ENCODE results near the gene MEGF11.
"Not testable (repeated sequence)": the region's sequence is repeated elsewhere in the genome, so short reads cannot be mapped to it uniquely, and the experiment has no call there.

Gene MEGF11

GRCh38 chr15:65907661-65908060 is 345.9 kb downstream of the MEGF11 start:
- no peak for DNase-seq

DNA sequence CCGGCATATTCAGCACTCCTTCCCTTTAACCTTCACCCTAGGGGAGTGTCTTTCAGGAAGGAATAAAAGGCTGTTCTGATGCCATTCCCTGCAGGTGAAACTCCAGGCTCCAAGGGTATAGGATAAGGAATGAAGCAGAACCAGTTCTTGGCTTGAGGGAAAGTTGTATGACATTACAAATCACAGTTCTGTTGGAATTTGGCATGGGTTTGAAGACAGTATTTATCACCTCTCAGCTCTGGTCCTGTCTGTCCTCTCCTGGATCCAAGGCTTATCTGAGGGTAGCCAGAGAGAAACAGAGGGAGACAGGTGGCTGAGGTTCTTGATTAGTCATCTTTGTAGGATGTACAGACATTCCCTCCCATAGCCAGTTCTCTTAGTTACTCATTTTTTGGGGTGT is 347.2 kb downstream of the MEGF11 start:
- DNase-seq: no peak

DNA sequence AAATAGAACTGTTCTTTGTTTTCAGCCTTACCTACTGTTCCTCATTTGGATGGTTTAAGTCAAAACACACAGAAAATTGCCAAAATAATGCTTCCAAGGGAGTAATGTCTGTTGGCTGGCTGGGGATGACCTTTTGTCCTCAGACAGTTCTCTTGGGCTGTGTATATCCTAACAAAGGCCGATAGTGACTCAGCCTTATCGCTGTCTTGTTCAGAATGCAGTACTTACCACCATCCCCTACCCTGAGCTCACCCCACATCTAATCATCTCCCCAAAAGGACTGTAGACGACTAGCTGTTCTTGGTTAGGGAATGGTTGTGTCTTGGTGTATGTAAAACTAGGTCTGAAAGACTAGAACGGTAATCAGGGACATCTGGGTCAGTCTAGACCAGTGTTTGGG is 349.2 kb downstream of the MEGF11 start:
- no peak for DNase-seq

DNA sequence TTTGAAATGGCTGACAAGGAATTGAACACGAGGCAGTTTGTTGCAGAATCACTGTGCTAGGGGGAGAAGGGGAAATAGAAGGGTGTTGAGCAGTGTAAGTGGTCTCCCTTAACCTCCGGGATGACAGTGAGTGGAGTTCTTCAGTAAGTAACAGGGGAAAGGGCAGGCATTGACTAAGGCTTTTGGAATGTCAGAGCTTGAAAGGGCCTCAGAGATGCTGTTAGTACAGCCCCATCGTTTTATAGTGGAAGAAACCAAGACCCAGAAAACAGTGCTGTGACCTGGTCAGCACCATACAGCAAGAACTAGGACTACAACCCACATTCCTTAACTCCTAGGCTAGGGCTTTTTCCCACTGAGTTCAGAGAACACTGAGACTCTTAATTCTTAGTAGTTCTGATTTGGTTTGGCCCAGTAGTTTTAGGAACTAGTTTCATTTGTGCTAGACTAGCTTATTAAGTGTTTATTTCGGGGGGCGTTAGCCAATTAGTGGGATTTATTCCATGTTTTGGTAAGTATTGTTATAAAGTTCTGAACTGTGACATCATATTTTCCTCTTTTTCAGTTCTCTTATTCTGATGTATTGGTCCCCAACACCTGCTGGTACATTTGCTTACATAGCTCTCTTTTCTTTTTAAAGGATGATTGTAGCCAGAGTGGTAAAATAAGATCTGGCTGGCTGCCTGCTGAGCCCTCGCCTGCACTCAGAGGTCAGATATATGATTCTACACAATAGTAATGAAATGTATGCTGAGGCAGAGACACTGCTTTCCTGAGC is 350.1 kb downstream of the MEGF11 start:
- DNase-seq: no peak

DNA sequence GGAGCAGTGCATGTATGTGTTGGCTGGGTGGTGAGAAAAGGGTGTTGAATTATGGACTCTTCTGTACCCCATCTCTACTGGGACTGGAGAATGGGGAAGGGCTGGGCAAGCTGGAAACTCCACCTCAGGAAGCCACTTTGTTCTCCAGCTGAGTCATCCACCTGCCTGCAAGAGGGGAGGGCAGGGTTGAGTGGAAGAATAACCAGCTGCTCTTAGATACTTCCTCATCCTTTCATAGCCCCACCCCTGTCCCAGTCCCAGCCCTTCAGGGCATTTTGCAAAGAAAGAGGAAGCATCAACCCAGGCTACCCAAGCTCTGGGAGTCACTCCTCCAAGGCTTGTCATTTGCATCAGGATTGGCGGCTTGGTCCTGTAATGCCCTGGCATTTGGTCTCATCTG is 351.2 kb downstream of the MEGF11 start:
- peak; percentile 55 for DNase-seq

- no peak for DNase-seq
Observed at GRCh38 chr15:65901836-65902235, 351.7 kb downstream of the MEGF11 start.

DNA sequence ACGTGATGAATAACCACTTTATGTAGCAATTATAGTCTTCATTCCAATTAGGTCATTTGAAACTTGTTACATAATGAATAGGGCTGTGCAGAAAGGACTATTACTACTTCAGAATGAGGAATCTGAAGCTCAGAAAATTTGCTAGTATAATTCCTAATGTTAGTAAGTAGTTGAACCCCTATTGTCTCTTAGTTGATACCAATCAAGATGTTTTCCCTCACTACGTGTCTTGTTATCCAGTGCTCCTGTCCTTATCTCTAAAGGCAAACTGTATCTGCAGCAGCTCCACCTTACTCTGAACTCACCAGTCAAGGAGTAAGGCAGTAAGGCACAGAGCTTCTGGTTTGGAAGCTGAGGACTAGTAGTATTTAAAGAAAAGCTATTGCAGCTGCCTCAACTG is 352.2 kb downstream of the MEGF11 start:
- no peak for DNase-seq

GRCh38 chr15:65900488-65900887 is 353.1 kb downstream of the MEGF11 start:
- no peak for DNase-seq

DNA sequence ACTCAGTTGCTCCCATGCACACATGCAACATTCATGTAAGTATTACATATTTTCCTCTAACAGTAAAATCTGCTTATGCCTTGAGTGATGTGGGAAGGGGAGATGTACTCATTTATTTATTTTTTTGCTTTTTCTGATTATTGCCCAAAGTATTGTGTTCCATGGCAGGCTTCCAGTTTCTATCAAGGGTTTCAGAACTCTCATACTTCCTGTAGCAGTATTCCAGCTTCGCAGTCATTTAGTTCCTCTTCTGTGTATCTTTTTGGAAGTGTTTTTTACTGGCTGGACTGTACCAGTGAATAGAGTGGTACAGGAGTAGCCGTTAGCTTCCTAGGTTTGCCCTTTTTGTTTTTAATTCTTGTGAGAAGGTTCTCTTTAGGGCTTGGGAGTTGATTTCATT is 357.3 kb downstream of the MEGF11 start:
- DNase-seq: no peak

- DNase-seq: no peak
Observed at GRCh38 chr15:65893060-65893459, 360.5 kb downstream of the MEGF11 start.

DNA sequence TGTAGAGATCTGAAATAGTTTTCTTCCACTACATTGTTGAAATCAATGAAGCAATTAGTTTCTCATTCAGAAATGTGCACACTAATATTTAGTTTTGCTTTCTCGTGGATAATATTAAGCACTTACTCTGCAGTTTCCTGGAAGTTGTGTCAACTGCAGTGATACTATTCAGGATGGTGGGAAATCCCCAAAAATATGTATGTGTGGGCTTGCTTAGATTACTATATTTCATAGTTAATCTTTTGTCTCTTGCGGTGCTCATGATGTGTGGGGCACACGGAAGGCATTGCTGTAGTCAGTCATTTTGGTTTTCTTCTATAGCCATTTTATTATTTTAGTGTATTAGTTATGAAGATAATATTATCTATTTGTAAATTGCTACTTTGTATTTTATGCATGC is 364.6 kb downstream of the MEGF11 start:
- DNase-seq: no peak

DNA sequence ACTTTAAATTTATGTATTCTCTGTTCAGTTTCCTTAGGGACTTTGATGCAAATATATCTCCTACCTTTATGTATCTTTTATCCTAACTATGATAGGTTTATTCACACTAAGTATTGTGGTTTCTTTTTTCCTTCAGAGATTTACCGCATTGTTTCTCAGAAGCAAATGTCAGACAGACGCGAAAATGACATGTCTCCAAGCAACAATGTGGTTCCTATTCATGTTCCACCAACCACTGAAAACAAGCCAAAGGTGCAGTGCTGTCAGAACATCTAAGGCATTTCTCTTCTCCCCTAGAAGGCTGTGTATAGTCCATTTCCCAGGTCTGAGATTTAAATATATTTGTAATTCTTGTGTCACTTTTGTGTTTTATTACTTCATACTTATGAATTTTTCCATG is 366.0 kb downstream of the MEGF11 start:
- DNase-seq: no peak

- DNase-seq: no peak
Observed at GRCh38 chr15:65885668-65886218, 367.8 kb downstream of the MEGF11 start.

GRCh38 chr15:65884511-65884910 is 369.0 kb downstream of the MEGF11 start:
- no peak for DNase-seq

- DNase-seq: no peak
Observed at GRCh38 chr15:65883571-65883970, 370.0 kb downstream of the MEGF11 start.

DNA sequence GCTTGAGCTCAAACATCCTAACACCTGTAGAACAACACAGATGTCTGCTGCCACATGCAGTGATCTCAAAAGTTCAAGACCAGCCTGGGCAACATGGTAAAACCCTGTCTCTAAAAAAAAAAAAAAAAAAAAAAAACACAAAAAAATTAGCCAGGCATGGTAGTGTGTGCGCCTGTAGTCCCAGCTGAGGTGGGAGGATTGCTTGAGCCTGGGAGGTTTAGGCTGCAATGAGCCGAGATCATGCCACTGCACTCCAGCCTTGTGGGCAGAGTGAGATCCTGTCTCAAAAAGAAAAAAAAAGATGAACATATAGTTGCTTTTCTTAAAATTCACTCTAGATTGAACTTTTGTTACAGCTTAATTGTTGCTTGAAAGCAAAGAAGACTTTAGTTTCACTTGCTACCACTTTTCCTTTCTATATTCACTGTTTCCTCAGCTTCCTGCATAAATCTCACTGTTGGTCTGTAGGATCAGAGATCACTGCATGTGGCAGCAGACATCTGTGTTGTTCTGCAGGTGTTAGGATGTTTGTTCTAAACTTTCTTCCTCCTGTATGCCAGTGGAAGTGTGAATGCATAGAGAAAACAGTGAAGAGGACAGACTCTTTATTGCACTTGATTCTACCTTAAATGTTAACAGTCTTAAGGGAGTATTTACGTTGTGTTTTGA is 371.6 kb downstream of the MEGF11 start:
- no peak for DNase-seq

DNA sequence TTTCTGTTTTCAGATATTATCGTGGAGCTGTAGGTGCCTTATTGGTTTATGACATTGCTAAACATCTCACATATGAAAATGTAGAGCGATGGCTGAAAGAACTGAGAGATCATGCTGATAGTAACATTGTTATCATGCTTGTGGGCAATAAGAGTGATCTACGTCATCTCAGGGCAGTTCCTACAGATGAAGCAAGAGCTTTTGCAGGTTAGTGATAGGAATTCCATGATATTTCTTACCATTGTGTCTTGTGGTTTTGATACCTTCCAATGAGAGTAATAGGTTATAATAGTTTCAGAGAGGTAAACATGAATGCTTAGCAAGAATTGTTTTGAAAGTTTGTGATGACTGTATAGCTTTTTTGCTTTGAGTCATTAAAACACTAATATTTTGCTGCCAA is 375.8 kb downstream of the MEGF11 start:
- DNase-seq: no peak

DNA sequence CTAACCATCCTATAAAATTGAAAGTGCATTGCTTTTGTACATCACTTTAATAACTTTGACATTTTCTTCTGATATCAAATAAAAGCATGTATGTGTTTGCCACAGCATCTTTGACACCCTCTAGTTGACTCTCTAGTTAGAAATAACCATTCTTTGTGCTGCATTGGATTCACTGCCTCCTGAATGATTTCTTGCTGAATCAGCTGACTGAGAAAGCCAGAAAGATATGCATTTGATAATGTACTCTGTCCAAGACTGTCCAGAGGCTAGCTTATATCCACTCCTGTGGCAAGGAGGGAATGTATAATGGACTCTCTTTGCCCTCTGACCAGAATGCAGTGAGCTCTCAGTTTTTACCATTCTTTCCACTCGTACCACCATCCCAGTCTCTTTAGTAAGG is 378.1 kb downstream of the MEGF11 start:
- no peak for DNase-seq

DNA sequence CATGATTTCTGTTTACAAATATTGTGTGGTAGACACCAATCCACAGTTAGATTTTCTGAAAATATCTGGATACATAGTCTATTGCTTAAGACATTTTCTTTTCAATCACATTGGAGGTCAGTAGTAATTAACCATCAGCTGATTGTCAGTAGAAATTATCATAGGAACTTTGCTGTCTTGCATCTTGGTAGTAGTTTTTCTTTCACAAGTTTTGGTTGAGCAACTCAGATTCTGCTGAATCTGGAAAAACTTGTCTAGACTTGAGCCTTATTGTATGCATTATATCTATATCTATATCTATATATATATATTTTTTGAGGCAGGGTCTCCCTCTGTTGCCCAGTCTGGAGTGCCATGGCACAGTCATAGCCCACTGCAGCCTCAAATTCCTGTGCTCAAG is 380.3 kb downstream of the MEGF11 start:
- no peak for DNase-seq

DNA sequence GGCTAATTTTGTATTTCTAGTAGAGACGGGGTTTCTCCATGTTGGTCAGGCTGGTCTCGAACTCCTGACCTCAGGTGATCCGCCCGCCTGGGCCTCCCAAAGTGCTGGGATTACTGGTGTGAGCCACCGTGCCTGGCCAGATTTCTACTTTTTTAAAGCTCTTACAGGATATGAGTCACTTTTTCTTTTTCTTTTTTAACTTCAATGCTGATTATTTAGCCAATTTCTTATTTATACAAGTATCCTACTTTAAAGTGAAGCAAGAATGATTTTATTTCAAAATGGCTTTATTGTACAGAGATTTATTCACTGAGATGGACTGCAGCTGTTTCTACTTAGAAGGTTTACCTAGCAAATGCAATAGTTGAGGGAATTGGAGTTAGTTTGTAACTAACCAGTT is 381.0 kb downstream of the MEGF11 start:
- not testable (repeated sequence) for DNase-seq

- DNase-seq: not testable (repeated sequence)
Observed at GRCh38 chr15:65871886-65872285, 381.7 kb downstream of the MEGF11 start.

GRCh38 chr15:65870889-65871533 is 382.5 kb downstream of the MEGF11 start:
- DNase-seq: peak; percentile 28

- peak; percentile 50 for DNase-seq
Observed at GRCh38 chr15:65869954-65870871, 383.3 kb downstream of the MEGF11 start.

Data from NCI-H510A treated with DMSO at 0.1 percent for 48 hours (cell line).